Panc1 (cell line): Measurements from ENCODE around the gene IFNA4.

ENCODE experiments used
- CTCF ChIP-seq: fragments of 450-650 bp; IDR thresholded peaks from 2 replicates; pipeline ENCODE4 v1.5.1; 2017; ENCODE audit warnings: mild to moderate bottlenecking
- POLR2AphosphoS5 ChIP-seq: IDR thresholded peaks from 2 replicates; pipeline ENCODE4 v1.6.1; 2012; ENCODE audit warnings: mild to moderate bottlenecking, low read depth, low read length, moderate library complexity
- SIN3A ChIP-seq: IDR thresholded peaks from 2 replicates; pipeline ENCODE4 v1.6.1; 2012; ENCODE audit warnings: low read depth, mild to moderate bottlenecking, low read length, moderate library complexity, borderline replicate concordance; ENCODE audit not compliant: insufficient read depth
- TCF7L2 ChIP-seq: IDR thresholded peaks from 2 replicates; pipeline ENCODE4 v1.6.1; 2011; ENCODE audit warnings: mild to moderate bottlenecking, low read depth, low read length, inconsistent platforms

GRCh38 chr9:21234153-21234687 lies 46.8 kb upstream of the IFNA4 start:
- TF ChIP-seq TCF7L2 (no peak), CTCF (no peak), SIN3A (no peak), POLR2AphosphoS5 (no peak)
